Gastroesophageal sphincter (tissue), 3 donors: ENCODE measurements around the gene SLC44A1.

Experiments
- POLR2A ChIP-seq, 2 donors: fragments of 450-650 bp; IDR thresholded peaks; one replicate each; pipeline ENCODE4 v1.6.1; 2017; ENCODE audit warnings: antibody characterized with exemption in 2 of 2, mild to moderate bottlenecking in 2 of 2, moderate library complexity in 1 of 2
- TF ChIP-seq, protein P1 (sequence below), 4 experiments: fragments of 200-600 bp in 2 of 4; fragments of 450-650 bp in 2 of 4; sonication (generic) in 1 of 4; IDR thresholded peaks; one replicate each; pipeline ENCODE4 v1.5.1; 2017 to 2019; ENCODE audit warnings: antibody characterized with exemption in 4 of 4, mild to moderate bottlenecking in 2 of 4, moderate library complexity in 2 of 4

- TF ChIP-seq, protein P1, sequence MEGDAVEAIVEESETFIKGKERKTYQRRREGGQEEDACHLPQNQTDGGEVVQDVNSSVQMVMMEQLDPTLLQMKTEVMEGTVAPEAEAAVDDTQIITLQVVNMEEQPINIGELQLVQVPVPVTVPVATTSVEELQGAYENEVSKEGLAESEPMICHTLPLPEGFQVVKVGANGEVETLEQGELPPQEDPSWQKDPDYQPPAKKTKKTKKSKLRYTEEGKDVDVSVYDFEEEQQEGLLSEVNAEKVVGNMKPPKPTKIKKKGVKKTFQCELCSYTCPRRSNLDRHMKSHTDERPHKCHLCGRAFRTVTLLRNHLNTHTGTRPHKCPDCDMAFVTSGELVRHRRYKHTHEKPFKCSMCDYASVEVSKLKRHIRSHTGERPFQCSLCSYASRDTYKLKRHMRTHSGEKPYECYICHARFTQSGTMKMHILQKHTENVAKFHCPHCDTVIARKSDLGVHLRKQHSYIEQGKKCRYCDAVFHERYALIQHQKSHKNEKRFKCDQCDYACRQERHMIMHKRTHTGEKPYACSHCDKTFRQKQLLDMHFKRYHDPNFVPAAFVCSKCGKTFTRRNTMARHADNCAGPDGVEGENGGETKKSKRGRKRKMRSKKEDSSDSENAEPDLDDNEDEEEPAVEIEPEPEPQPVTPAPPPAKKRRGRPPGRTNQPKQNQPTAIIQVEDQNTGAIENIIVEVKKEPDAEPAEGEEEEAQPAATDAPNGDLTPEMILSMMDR (IDR thresholded peaks at IDR 0.05), result no peak
- no peak for TF ChIP-seq POLR2A (IDR thresholded peaks at IDR 0.05)
Observed at GRCh38 chr9:105281926-105282325, 37.5 kb downstream of the SLC44A1 start.
